HG03460 (cell line): ENCODE data around the gene PI4K2A.
"Not testable (repeated sequence)": the region's sequence is repeated elsewhere in the genome, so short reads cannot be mapped to it uniquely, and the experiment has no call there.

ENCODE experiments used
- ATAC-seq: cut with Tn5 transposase; IDR thresholded peaks from one replicate; pipeline ENCODE4 v1.9.1; 2021; ENCODE audit not compliant: unreplicated experiment

The PI4K2A gene

DNA sequence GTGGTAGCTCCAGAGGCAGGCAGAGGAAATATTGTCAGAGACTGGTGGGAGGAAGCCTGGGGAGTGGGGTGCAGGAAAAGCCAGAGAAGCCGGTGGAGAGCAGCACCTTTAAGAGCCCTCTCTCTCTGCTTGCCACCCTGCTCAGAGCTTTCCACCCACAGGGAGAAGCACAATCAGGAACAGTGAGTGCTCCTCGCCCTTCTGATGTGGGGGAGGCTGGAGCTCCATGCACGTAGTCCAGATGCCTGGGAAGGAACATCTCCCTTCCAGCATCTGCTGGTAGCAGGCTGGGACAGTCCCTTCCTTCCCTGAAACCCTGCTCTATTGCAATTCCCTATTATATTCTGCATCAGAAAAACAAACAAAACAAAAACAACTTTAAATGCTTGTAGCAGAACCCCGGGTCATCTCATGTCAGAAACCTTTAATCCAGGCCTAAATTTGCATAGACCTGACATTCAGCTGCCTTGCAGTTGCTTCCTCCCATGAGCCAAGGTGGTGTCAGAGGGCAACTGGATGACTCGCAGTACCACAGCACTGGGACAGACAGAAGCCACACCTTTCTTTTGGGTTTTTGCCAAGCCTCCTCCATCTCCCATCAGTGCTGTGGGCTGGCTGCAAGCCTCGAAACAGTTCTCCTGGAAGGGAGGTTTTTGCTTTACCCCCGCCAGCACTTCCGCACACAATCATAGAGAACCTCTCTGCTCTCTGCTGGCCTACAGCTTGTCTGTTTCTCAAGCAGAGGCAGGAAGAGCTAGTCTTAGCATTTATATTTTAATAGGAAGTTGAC, 33.5 kb downstream of the PI4K2A start:
- no peak for ATAC-seq

- no peak for ATAC-seq
Measured at GRCh38 chr10:97675222-97675621, 34.8 kb downstream of the PI4K2A start.

DNA sequence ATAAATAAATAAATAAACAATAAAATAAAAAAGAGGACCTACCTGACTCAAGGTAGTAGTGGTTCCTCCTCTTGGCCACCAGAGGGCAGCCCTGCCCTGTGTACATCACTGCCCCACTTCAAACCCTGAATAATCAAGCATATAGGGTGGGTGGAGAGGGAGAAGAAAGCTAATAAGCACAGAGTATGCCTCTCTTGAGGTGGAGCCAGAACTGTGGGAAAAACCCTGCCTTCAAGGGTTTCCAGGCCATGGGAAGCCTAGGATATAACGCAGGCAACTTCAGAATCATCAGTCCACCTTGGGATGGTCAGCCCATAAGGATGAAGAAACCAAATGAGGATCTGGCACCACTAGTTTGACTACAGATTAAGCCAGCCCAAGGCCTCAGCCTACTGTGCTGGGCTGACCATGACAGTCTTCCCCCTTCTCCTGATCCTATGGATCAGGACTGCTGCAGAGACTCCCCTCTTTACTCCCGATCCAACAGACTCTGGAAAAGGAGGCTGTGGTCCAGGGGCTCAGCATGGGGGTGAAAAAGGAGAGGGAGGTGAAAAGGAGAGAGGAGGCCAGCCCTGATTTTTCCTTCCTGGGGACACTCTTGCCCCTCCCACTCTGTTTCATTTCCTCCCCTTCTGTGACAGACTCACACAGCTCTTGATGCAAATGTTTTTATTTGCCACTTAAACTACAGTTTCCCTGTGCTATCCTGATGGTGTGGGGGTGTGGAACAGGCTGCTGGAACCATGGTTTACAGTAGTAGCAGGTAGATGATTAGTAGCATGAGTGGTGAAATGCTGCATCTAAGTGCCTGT, 36.5 kb downstream of the PI4K2A start:
- ATAC-seq = peak; percentile 75

DNA sequence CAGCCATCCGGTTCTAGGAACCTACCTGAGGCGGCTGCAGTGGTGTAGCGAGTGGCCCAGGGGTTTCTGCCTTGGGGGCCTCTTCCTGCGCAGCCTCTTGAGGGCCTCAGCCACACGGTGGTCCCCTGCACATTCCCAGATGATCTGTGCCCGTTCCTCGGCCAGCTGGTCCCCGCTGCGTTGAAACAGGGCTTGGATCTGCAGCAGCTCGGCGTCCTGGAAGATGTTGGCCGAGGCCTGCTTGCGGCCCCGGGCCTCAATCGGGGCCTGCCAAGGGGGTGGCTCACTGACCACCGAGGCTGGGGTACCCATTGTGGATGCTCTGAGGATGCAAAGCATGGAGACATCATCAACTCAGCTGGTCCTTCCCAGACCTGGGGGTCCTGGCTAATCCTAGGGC, 39.1 kb downstream of the PI4K2A start:
- ATAC-seq = no peak

DNA sequence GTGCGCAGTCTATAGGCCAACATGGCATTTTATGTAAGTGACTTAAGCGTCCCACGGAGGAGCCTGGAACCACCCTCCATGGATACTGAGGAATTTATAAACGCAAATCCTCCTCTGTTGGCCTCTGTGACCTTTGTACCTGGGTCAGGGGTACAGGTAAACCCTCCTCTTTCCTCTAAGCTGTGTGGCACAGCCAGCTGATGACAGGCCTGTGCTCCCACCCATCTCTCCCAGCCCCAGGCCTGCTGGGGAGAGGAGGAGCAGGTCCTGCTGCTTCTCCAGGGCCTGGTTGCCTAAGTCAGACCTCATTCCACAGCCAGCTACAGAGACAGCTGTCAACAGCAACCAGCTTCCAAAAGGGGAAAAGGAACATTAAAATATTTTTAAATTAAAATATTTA, 41.6 kb downstream of the PI4K2A start:
- ATAC-seq = no peak

DNA sequence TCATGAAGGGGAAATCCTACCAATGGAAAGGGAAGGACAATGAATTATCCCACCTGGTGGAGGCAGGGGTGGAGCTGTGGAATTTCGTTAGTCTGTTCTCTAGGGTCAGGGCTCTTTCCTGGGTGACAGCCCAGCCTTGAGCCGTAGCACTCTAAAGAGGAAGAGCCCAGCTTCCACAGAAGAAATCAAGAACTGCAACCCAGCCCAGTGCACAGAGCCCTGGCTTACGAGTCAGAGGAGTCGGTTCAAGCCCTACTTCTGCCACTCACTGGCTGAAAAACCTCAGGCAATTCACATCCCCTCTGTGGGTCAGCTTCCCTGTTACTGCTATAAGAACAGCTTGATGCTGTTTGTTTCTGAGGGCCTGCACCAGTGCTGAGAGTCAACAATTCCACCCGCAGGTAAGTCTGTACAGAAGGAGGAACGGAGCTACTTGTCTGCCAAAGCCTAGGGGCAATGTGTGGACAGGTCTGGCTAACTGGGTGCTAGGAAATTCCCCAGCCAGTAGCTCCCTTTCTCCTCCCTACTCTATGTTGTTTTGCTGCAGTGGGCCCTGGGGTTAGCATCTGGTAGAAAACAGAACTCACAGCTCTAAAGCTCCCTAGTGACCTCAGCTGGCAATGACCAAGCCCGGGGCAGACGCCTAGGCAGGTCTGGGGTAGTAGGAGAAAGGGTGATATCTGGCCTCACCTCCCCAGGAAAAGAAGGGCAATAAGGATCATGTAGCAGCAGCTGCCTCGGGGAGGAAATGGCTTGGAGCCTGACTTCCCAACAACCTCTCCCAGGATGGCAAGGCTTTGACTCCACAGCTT, 43.3 kb downstream of the PI4K2A start:
- ATAC-seq = no peak

GRCh38 chr10:97684368-97684713, 43.9 kb downstream of the PI4K2A start:
- not testable (repeated sequence) for ATAC-seq

GRCh38 chr10:97684866-97685394, 44.5 kb downstream of the PI4K2A start:
- no peak for ATAC-seq

DNA sequence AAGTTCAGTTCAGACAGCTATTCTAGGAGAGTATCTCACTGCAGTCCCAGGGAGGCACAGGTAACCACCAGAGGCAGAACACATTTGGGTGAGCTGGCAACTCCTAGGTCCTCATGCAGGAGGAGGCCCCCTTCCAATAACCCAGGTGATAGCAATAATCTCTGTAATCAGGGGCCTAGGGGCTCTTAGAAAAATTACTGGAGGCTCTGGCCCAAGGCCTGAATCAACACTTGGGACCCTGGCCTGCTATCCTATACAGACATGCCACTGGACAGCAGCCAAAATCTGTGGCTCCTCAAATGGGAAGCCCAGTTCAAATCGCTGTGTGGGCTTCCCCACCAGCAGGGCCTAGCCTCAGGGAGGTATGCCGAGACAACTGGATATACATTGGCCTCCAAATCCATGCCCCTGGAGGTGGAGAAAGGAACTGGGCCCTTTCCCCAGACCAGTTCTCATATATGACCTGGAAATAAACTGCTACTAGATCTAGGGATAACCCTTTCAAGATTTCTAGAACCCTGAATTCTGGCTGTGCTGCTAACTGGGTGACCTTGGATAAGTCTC, 45.0 kb downstream of the PI4K2A start:
- no peak for ATAC-seq

DNA sequence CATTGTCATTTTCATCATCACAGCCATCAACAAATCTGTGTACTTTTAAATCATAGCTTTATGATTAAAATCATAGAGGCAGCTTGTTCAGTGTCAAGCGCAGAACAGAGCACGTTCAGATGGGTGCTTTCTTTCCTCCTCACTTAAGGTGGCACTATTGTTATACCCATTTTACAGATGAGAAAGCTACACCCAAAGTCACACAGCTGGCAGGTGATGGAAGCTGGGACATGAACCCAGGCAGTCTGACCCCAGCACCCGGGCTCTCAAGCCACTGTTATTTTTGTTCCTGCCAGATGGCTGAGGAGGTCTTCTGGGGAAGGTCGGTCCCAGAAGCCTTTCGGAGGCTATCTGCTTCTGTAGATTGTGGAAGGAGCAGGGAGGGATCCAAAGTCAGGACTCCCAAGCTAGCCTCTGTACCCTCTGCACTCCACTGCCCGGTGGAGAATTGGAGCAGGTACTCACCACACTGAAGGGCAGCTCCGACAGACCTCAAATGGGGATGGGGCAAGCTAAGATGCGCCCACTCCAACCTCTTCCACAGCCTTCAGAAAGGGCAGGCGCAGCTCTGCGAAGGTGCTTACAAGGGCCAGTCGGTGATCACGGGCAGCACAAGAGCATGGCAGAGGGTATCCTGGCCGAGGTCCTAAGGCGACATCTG, 46.0 kb downstream of the PI4K2A start:
- ATAC-seq = peak; percentile 16

DNA sequence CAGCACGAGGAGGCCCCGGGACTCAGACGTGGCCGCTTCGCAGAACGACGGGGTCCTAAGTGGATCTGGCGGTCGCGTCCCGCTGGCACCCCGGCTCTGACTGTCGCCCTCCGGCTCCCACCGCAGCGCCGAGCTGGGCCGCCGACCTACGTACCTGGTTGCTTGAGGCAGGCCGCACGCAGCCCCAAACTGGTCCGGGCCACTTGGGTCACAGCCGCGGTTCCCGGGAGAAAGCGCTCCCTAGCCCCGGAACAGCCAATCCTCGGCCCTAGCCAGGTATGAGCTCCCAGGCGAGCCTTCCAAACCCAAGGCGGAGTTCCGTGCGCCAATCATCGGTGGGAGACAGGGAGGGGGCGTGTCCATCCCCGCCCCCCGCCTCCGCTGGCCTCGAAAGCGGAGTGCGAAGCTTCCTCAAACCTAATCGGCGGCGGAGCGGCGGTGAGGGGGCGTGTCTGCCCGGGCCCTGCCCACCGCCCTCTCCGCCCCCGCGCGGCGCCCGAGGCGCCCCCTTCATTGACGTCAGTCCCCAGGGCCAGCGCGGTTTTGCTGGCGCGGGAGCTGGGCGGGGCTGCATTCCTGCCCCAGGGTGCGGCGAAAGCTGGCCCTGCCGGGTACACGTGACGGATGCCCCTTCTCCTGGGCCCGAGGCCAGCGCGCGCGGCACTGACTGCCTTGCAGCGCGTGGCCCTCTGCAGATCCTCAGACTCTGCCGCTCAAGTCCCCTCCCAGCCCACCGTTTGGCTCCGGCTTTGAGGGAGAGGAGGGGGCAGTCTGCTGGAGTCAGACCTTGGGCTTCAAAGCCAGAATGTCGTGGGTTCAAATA, 46.7 kb downstream of the PI4K2A start, which contains the start of gene AVPI1:
Gene AVPI1, minus strand, starts transcription at position 280 of the 823 bp plus-strand sequence. CDS start 7,336 bp downstream, outside the sequence.
- ATAC-seq = peak; percentile 87

GRCh38 chr10:97687785-97688781, 47.6 kb downstream of the PI4K2A start:
- no peak for ATAC-seq

- ATAC-seq = no peak
Measured at GRCh38 chr10:97689559-97690020, 49.1 kb downstream of the PI4K2A start.

DNA sequence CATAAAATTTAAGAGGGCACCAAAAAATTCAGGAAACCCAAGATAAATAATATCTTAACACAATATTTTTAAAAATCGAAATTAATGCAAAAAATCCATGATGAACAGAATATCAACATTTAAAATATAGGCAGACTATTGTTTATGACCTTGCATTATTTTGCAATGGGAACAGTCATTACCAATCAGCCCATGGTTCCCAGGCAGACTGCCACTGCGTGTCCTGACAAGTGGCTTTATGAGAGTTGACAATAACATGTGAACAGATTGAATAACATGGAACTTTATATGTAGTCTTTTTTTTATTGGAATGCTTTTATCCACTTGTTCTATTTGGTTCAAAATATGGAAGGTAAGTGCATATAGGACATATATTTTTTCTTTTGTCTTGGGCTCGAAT, 49.7 kb downstream of the PI4K2A start:
- ATAC-seq = no peak

DNA sequence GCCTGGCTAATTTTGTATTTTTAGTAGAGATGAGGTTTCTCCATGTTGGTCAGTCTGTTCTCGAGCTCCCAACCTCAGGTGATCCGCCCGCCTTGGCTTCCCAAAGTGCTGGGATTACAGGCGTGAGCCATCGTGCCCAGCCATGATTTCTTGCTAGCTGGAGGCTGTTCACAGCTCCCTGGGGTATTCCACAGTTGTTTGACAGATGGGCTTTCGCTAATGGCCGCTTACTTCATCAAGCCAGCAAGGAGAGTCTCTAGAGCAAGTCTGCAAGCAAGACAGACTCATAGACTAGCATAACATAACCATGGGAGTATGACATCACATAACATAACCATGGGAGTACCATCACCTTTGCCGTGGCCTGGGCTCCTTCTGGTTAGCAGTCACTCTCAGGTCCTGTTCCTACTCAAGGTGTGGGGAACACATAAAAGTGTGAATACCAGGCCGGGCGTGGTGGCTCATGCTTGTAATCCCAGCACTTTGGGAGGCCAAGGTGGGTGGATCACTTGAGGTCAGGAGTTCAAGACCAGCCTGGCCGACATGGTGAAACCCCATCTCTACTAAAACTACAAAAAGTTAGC, 57.7 kb downstream of the PI4K2A start:
- not testable (repeated sequence) for ATAC-seq

GRCh38 chr10:97701438-97702069, 61.1 kb downstream of the PI4K2A start:
- ATAC-seq = peak; percentile 61

GRCh38 chr10:97703398-97704067, 63.1 kb downstream of the PI4K2A start:
- ATAC-seq = no peak
